ENCODE data around the gene CUL7.
A peak's percentile ranks its signal among the peaks of the same experiment; 100 is the strongest.
"Not testable (repeated sequence)": the region's sequence is repeated elsewhere in the genome, so short reads cannot be mapped to it uniquely, and the experiment has no call there.

CUL7 gene

DNA sequence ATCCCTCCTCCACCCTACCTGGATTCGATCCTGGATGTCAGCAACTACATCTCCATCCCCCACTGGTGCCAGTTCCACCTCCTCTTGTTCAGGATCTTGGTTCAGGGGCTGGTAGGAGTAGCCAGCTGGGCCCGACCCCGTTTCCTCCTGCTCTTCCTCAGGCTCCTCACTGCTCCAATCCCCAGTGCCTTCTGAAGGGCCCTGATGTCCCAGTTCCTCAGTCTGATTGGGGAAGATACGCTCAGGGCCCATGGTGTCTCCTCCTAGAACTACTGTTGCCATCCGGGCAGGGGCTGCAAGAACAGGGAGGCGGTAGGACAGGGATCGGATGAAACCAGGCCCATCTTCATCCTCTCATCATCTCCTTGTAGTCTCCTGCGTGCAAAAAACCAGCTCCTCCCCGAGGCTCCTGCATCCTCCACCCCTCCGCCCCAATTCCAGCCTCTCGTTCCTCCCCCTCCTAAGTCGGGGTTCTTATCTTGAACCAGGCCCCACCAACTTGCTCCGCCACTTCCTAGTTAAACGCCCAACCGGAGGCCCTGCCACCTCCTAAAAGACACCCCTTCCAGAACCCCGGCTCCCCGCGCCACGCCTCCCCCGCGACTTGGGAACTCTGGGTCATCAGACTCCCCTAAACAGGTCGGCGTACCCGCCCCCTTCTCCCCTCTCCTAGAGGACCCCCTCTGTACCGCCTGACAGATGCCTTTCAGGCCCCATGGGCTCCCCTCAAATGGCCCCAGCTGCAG is 40.4 kb downstream of the CUL7 start:
- DNase-seq, result no peak

- DNase-seq, result no peak
Observed at GRCh38 chr6:43012364-43012763, 41.3 kb downstream of the CUL7 start.

DNA sequence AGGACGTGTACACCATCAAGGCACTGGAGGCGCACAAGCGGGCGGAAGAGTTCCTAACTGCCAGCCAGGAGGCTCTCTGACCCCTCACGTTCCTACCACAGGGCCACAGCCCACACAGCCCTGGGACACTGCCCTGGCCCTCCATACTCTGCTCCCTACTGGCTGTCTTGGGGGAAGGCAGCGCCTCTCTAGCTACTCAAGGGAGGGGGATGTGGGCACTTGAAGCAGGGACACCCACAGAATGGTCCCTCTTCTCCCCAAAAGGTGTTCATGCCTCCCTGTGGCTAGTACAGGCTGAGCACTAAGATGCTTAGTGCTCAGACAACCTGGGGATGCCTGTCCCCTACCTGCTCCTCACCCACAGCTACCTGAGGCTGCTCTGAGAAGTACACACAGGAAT is 42.4 kb downstream of the CUL7 start:
- DNase-seq, result no peak

DNA sequence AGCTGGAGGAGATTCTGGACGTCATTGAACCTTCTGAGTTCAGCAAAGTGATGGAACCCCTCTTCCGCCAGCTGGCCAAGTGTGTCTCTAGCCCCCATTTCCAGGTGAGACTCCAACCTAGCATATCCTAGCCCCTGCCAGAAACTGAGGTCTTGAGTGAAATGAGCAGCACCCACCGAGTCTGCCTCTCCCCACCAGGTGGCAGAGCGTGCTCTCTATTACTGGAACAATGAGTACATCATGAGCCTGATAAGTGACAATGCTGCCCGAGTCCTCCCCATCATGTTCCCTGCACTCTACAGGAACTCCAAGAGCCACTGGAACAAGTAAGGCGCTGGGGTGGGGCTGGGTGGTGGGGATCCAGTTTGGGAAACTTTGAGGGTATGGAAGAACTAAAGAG is 44.5 kb downstream of the CUL7 start:
- DNase-seq, result peak; percentile 2

DNA sequence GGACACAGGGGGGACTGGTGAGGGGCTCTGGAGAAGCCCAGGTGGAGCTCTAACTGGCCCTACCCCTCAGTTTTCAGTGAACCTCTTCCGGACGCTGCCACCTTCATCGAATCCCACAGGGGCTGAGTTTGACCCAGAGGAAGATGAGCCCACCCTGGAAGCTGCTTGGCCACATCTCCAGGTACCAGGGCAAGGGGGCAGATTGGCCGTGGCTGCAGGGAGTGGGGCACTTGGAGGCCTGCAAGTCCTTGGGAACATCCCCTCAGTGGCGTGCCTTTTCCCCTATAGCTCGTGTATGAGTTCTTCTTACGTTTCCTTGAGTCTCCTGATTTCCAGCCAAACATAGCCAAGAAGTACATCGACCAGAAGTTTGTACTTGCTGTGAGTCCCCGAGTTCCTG is 46.5 kb downstream of the CUL7 start:
- DNase-seq, result no peak

GRCh38 chr6:43006251-43006650 is 47.4 kb downstream of the CUL7 start:
- DNase-seq, result no peak

GRCh38 chr6:43005844-43006243 is 47.8 kb downstream of the CUL7 start:
- DNase-seq, result no peak

DNA sequence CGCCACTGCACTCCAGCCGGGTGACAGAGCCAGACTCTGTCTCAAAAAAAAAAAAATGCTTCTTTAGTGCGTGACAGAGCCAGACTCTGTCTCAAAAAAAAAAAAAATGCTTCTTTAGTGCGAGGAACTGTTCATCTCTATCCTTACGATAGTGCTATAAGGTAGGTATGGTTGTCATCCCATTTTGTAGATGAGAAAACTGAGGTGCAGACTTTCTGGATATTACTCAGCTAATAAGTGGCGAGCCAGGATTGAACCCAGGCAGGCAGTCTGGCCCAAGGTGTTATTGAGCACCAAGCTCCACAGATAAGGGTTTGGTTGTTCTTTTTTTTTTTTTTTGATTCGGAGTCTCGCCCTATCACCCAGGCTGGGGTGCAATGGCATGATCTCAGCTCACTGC is 51.8 kb downstream of the CUL7 start:
- no peak for DNase-seq

- DNase-seq, result not testable (repeated sequence)
Observed at GRCh38 chr6:42998205-42998604, 55.4 kb downstream of the CUL7 start.

- no peak for DNase-seq
Observed at GRCh38 chr6:42996513-42996912, 57.1 kb downstream of the CUL7 start.

DNA sequence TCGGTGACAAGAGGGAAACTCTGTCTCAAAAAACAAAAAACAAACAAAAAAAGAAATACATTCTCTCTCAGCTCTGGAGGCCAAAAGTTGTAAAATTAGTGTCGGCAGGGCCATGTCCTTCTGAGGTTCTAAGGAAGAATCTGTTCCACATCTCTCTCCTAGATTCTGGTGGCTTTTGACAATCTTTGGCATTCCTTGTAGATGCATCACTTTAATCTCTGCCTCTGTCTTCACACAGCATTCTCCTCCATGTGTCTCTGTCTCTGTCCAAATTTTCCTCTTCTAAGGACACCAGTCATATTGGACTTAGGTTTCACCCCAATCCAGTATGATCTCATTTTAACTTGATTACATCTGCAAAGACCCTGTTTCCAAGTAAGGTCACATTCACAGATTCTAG is 60.2 kb downstream of the CUL7 start:
- DNase-seq, result no peak

DNA sequence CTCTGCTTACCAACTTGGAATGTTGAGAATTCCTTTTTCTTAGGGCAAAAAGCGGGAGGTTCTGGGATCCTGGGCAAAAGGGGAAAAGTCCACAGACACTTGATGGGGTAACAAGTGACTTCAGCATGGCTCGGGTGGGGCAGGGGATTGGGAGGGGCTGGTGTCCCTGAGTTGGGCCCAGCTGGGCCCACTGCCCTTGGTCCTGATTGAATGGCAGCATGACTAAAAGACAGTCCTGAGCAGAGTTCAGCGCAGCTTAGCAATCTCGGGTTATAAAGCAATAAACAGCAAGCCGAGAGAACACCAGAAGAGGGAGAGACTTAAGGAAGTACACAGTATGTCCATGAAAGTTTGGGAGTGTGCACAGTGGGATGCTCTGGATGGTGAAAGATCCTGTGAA is 63.7 kb downstream of the CUL7 start:
- no peak for DNase-seq

DNA sequence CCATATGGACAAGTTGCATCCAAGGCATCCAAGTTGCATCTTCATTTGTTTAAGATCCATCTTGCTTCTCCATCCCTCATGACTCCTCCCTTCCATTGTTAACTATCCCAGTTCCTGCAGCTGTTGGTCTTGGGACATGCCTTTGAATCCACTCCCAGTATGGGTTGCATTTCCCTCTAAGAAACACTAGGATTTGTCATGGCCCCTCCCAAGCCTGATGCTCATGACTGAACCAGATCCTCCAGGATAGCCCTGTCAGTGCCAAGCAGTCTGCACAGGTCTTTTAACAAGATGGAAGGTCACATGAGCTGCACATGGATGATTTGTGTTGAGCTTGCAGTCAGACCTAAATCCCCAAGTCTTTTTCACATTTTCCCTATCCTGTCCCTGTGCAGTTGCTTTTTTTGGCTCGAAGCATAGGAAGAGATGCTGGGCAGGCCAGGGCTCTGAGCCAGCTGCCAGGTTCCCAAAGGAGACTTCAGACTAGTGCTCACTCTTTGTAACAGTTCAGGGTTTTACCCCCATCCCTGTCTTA is 65.1 kb downstream of the CUL7 start:
- no peak for DNase-seq

Measured in NCI-H2029 (cell line).